OCI-LY7 (cell line): ENCODE data around the gene ARHGAP18.

Experiments
- CTCF ChIP-seq: fragments of 200-600 bp; sonication (generic); conservative IDR thresholded peaks from 2 replicates; pipeline ENCODE4 v1.5.1; 2014; ENCODE audit warnings: mild to moderate bottlenecking, antibody characterized with exemption, low read length, moderate library complexity, mixed read lengths
- EZH2phosphoT487 ChIP-seq: fragments of 200-600 bp; sonication (generic); IDR thresholded peaks from 2 replicates; pipeline ENCODE4 v1.6.1; 2018; ENCODE audit warnings: low read depth, borderline replicate concordance, mild to moderate bottlenecking, mixed run types, antibody characterized with exemption, low read length, moderate library complexity, mixed read lengths

- TF ChIP-seq CTCF (no peak), EZH2phosphoT487 (no peak)
These were observed 34.9 kb upstream of the ARHGAP18 start for GRCh38 chr6:129744880-129745237.
